SKM-1 treated with dmso at 0.1 percent for 144 hours (cell line): ENCODE measurements around the gene FAM222A.

Experiments
- DNase-seq: peaks from one replicate; lab custom pipeline; 2025; ENCODE audit not compliant: unreplicated experiment; lab: John Stamatoyannopoulos, UW

Gene FAM222A

GRCh38 chr12:109758426-109759420, 45.1 kb downstream of the FAM222A start:
- DNase-seq = no peak

DNA sequence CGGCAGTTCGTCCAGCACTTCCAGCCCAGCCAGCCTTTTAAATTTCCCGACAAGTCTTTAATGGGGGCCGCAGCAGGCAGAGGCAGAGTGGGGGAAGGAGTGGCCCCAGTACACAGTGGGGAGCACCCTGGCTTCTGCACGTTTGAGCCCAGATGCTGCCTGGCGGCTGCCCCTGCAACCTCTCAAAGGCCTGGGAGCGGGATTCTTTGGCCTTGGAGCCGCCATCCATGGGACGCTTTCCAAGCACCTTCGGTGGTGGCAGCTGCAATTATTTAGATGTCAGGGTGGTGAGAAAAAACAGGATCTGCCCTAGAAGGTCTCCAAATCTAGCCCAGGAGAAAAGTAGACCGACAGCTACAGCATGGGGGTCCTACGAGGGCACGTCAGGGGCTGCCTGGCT, 46.0 kb downstream of the FAM222A start:
- DNase-seq = no peak

- no peak for DNase-seq
These were observed 46.7 kb downstream of the FAM222A start for GRCh38 chr12:109760031-109760929.

DNA sequence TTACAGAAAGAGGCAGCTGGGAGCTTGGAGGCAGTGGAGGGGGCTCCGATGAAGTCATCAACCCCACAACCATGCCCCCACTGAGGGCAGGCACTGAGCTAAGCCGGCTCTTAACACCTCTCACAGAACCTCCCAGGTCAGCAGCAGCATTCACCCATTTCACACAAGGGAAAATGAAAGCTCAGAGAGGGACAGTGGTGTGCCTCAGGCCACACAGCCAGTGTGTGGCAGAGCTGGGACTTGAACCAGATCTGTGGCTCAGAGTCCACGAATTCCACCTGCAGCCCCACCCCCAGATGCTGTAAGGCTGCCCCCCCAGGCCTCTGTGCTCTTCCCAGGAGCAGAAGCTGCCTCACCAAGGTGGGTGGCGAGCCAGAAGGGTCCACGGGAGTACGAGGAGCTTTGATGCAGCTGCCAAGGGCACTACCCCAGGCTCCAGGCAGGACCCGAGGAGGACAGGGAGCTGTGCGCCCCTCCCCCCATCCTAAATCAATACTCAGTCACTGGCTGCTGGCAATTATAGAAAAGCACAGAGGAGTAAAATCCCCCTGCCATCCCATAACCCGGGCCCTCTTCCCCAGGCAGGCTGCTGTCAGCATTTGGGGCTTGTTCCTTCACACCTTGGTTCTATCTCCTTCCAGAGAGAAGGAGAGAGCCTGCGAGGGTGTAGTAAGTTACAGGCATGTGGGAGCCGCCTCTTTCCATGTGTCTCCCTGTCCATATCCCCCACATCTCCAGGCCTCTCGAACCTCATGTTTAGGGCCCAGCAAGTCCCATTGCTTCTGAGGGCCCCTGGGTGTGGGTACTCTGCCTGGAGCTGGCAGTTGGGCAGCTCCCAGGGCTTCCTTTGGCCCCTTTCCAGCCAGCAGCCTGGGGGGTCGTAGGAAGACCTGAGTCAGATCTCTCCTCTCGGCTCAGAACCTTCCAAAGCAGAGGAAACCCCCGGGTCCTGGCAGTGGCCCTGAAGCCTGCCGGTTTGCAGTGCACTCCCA, 47.6 kb downstream of the FAM222A start:
- DNase-seq = no peak

GRCh38 chr12:109762071-109762672, 48.5 kb downstream of the FAM222A start:
- no peak for DNase-seq

DNA sequence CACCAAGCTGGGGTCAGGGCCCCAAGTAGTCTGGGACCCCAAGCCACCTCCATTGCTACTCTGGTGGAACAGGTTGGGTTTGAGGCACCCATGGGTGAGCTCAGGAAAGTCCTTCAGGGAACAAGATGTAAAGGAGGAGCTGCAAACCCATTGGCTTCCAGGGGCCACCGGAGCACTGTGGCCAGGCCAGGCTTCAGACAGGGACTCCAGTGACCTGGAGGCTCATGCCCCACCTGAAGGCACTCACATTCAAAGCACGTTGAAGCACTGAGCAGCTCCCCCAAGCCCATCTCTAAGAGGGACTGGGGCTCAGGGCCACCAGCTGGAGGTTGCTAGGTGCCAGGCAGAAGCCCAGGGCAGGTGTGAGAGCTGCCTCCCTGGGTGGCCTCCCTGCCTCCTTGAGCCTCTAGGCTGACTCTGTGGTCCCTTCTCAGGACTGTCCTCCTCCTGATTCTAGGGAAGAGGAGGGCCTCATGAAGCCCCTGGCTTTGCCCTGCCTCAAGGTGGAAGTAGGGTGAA, 49.1 kb downstream of the FAM222A start:
- no peak for DNase-seq

GRCh38 chr12:109763201-109763841, 49.7 kb downstream of the FAM222A start:
- peak; percentile 41 for DNase-seq

GRCh38 chr12:109764123-109764522, 50.5 kb downstream of the FAM222A start:
- no peak for DNase-seq

DNA sequence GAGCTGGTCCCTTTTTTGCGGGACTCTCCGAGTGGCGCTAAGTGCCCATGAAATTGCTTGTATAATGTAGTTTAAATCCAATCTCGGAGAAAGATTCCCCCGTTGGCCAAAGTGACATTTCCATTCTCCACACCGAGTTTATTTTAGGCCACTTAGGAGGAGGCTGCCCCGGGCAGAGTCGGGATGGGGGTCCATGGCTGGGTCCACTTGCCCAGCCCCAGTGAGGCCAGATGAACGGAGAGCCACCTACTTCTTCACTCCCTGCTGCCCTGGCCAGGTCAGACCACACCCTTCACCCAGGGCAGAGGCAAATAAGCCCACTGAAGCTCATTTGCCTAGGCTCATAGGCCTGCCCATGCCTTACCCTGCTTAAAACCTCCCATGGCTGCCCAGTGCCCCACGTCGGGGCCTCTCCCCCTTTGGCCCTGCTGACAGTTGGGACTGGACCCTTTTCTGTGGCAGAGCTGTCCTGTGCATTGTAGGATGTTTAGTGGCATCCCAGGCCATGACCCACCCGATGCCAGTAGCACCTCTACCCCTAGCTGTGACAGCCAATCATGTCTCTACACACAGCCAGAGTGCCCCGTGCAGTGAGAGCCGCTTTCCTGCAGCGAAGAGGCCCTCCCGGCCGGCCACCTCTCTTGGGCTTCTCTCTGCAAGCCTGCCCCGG, 51.3 kb downstream of the FAM222A start:
- no peak for DNase-seq

- no peak for DNase-seq
These were observed 51.8 kb downstream of the FAM222A start for GRCh38 chr12:109765446-109765810.

DNA sequence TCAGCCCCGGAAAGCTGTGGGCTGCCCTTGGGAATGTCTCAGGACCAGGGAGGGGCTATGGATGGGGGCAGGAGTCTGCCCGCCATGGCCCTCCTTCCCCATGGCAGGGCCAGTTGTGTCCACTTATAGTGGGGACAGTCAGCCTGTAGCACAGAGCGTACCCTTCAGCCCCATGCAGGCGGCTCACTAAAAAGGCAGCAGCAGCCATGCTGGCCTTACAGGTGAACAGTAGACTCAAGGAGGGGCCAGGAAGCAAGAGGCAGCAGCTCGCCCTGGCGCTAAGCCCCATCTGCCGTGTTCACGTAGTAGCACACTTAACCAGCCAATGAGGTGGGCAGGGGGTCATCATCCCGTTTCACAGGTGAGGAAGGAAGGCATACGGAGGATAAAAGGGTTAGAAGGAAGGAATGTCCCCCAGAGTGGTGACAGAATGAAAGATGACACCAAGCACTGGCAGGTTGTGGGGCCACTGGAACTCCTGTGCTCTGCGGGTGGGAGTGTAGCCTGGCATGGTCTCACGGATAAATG, 52.7 kb downstream of the FAM222A start:
- no peak for DNase-seq

GRCh38 chr12:109767456-109767855, 53.8 kb downstream of the FAM222A start:
- DNase-seq = no peak

DNA sequence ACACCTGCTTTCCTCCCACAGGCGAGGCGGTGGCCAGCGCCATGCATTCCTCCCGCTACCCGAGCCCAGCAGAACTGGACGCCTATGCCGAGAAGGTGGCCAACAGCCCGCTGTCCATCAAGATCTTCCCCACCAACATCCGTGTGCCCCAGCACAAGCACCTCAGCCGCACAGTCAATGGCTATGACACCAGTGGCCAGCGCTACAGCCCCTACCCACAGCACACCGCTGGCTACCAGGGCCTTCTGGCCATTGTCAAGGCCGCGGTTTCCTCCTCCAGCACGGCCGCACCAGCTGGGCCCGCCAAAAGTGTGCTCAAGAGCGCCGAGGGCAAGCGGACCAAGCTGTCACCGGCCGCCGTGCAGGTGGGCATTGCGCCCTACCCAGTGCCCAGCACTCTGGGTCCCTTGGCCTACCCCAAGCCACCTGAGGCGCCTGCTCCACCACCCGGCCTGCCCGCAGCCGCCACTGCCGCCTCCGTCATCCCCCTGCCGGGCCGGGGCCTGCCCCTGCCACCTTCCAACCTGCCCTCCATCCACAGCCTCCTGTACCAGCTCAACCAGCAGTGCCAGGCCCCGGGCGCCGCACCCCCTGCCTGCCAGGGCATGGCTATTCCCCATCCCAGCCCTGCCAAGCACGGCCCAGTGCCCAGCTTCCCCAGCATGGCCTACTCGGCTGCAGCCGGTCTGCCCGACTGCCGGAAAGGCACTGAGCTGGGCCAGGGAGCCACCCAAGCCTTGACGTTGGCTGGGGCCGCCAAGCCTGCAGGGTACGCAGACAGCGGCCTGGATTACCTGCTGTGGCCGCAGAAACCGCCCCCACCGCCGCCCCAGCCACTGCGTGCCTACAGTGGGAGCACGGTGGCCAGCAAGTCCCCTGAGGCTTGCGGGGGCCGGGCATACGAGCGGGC, 54.6 kb downstream of the FAM222A start:
- DNase-seq = no peak

DNA sequence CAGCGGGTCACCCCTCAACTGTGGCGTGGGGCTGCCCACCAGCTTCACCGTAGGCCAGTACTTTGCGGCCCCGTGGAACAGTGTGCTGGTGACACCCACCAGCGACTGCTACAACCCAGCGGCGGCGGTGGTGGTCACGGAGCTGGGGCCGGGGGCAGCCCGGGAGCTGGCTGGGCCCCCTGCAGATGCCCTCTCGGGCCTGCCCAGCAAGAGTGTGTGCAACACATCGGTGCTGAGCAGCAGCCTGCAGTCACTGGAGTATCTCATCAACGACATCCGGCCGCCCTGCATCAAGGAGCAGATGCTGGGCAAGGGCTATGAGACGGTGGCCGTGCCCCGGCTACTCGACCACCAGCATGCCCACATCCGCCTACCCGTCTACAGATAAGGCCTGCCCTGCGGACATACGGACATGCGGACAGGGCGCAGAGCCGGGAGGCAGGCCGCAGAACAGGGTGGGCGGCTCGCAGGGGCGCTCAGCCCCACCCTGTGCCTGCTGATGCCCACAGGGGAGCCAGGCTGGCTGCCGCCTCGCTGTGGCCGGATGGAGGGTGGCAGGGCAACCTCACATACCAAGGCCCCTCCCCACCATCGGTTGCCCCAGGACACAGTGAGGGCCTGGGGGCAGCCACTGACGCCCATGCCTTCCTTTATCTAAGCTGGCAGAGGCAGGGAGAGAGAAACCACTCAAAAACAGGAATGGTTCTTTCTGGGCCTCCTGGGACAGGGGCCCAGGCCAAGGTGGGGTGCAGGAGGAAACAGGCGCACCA, 55.5 kb downstream of the FAM222A start:
- DNase-seq = no peak

- no peak for DNase-seq
These were observed 56.7 kb downstream of the FAM222A start for GRCh38 chr12:109770104-109770860.
